Activated CD4-positive, alpha-beta T cell treated with anti-CD3 and anti-CD28 coated beads, Interleukin-2, Interleukin-6, amounts not matched to agents 100 ng/mL and 50 ng/mL, durations not matched to agents 16 hours and 8 hours (primary cell): Measurements from ENCODE around the gene SPIRE2.
A peak's percentile ranks its signal among the peaks of the same experiment; 100 is the strongest.
"Not testable (repeated sequence)": the region's sequence is repeated elsewhere in the genome, so short reads cannot be mapped to it uniquely, and the experiment has no call there.

Experiments
- DNase-seq: peaks from one replicate; pipeline ENCODE4 v3.0.0-alpha.2; 2020

The SPIRE2 gene

DNA sequence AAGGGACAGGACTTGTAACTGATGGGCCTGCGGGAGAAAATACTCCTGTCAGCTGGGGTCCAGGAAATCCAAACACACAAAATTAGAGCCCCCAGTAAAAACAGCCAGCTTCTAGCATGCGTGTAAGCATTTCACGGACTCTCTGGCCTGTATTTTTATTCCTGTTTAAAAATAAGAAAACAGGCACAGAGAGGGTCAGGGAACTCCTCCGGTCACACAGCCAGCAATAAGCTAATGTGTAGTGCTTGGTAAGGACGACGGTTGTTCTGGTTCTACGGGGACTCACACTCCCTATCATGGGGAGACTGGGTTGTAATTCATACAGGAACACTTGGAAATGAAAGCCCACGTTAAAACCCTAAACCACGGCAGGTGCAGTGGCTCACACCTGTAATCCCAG is 43.6 kb downstream of the SPIRE2 start:
- DNase-seq: no peak

DNA sequence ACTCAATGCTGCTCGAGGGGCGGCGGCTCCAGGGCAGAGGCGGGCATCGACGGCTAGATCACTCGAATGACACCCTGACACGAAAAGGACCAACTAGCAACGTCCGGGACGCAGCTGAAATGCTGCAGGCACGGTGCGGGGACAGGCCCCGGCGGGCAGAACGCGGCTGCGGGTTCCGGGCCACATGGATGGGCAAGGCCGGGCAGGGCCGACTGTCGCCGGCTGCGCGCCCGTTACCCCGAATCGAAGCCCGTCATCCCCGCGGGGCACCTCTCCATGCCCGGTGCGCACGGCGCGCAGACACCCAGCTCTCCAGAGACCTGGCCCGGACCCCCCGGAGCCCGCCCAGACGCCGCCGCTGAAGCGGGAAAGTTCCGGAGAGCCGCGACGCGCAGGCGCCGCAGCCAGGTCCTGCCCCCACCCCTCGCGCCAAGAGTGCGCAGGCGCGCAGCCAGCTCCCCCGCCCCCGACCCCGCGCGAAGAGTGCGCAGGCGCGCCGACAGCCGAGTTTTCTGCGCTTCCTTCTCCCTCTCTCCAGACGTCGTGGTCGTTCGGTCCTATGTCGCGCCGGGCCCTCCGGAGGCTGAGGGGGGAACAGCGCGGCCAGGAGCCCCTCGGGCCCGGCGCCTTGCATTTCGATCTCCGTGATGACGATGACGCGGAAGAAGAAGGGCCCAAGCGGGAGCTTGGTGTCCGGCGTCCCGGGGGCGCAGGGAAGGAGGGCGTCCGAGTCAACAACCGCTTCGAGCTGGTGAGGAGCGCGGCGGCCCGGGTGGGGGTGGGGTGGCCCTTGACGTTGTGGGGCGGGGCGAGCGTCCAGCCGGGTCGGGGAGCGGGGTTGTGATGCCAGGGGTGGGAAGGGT is 45.1 kb downstream of the SPIRE2 start, which contains the start of gene TCF25:
TCF25 (plus strand) TSS at position 484 of the 863 bp plus-strand sequence; CDS start at position 560, 76 bp downstream.
- DNase-seq: peak; percentile 93

DNA sequence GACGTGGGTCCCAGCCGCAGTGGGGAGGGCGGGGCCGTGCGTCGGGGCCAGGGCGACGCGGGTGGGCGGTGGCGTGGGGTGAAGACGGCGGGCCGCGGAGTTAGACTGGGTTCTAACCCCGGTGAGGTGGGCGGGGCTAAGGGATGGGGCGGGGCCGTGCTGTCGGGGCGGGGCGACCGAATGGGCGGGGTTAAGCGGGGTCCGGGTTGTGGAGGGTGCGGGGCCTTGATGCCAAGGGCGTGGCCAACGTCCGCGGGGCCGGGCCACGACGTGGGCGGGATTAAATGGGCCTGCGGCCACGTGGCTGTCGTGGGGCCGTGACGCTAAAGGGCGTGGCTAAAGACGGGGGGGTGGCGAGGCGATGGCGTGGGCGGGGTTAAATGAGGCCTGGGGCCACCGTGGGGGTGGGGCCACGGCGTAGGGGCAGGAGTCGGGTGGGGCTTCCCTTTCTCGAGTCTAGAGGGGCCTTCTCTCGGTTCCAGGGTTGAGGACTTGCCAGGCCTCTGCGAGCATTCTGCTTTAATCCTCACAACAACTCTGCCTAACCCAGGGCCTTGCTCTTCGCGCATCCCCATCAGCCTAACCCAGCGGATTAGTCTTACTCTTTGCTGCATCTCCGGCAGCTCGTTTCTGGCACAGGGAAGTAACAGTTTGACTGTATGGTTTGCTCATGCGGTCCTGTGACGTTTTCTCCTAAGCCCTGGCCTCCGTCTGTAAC is 45.9 kb downstream of the SPIRE2 start:
- peak; percentile 98 for DNase-seq

DNA sequence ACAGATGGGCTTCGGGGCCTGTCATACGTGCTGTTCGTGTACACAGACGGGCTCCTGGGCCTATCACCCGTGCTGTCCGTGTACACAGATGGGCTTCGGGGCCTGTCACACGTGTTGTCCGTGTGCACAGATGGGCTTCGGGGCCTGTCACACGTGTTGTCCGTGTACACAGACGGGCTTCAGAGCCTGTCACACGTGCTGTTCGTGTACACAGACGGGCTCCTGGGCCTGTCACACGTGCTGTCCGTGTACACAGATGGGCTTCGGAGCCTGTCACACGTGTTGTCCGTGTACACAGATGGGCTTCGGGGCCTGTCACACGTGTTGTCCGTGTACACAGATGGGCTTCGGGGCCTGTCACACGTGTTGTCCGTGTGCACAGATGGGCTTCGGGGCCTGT is 50.8 kb downstream of the SPIRE2 start:
- not testable (repeated sequence) for DNase-seq

DNA sequence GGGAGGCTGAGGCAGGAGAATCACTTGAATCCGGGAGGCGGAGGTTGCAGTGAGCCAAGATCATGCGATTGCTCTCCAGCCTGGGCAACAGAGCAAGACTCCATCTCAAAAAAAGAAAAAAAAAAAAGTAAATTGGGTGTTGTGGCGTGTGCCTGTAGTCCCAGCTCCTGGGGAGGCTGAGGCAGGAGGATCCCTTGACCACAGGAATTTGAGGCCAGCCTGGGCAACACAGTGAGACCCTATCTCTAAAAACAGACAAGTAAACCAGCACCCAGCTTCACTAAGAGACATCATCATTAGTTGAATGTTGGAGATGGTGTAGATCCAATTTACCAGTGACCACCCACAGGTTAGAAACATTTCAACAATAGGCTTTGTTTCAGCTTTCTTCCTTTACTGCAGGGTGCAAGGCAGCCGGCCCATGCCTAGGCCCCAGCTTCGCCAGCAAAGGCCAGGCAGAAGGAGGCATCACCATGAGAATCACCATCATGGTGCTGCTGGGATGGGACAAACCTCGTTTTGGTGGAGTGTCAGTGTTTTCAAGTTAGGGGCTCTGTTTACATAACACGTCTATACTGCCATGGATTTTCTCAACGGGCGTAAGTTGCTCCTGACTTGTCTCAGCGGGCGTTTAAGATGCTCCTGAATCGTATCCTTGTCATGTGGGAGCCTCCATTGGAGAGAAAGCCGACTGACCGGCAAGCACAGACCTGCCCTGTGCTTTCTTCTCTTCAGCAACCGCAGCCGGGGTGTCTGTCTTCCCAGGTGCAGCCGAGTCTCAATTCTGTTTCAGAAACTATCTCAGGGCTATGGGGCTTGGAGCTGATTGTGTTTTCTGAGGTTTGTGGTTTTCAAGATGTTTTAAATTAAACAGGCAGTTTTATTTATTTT is 52.4 kb downstream of the SPIRE2 start:
- DNase-seq: no peak

GRCh38 chr16:89881368-89881730 is 53.1 kb downstream of the SPIRE2 start:
- no peak for DNase-seq

- no peak for DNase-seq
Observed at GRCh38 chr16:89883346-89884040, 55.2 kb downstream of the SPIRE2 start.

GRCh38 chr16:89884041-89884421 is 55.8 kb downstream of the SPIRE2 start:
- DNase-seq: no peak

GRCh38 chr16:89887243-89887642 is 59.0 kb downstream of the SPIRE2 start:
- no peak for DNase-seq

- peak; percentile 38 for DNase-seq
Observed at GRCh38 chr16:89890200-89890599, 61.9 kb downstream of the SPIRE2 start.

DNA sequence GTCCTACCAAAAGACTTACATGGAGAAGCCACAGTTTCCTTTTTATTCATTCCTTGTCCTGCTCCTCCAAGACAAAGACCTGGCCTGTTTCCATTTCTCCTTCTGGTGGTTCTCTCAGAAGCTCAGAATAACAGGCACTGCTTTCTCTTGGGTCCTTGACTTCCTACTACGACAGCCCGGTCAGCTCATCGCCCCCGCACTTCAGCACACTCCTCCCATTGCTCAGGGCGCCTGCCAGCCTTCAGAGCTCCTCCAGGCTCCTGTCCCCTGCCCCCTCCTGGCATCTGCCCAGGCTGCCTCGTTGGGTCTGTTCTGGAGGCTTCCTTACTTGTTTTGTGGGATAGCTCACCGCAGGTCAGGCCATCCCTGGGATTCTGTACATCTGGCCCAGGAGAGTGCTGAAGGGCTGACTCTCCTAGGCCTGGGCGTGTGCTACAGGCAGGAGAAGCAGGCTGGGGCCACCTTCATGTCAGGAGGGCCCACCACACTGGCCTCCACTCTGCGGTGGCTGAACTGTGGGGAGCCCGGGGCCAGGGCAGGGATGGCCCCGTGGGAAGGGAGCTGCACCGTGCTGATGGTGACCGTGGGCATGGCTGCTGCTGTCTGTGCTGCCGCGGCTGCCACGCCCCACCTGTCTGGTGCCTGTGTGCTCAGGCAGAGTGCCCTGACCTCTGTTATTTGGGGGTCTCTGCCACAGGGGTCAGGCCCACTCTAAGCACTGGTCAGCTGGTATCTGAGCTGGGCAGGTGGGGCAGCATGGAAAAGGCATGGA is 62.8 kb downstream of the SPIRE2 start:
- DNase-seq: no peak

GRCh38 chr16:89892055-89892630 is 63.9 kb downstream of the SPIRE2 start:
- DNase-seq: no peak

- no peak for DNase-seq
Observed at GRCh38 chr16:89892635-89893034, 64.4 kb downstream of the SPIRE2 start.

DNA sequence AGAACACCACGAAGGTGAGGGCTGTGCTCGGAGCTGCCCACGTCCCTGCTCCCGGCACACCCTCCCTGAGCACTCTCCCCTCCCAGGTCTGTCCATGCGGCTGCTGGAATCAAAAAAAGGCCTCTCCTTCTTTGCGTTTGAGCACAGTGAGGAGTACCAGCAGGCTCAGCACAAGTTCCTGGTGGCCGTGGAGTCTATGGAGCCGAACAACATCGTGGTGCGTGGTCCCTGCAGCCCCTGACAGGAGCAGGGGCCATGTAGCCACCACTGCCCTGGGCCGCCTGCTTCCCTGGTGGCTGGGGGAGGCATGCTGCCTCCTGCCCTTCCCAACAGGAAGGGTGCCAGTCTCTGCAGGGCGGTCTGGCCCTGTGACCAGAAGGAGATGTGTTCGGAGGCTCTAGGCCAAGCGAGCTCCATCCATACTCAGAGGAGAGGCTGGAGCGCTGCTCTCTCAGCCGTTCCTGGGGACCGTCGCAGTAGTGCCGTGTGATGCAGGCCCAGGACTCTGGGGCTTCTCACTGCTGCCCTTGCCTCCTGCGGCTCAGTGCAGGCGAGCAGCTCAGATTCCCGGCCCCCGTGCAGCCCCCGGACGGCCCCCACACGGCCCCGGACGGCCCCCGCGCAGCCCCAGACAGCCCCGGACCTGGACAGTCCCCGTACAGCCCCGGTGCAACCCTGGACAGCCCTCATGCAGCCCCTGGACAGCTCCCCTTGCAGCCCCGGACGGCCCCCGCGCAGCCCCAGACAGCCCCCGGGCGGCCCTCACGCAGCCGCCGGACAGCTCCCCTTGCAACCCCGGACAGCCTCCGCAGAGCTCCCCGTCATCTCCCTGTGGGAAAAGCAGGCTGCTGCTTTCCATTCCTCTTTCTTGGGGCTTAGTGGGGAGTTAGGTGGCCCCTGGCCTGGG is 65.6 kb downstream of the SPIRE2 start:
- no peak for DNase-seq

- no peak for DNase-seq
Observed at GRCh38 chr16:89895482-89896250, 67.4 kb downstream of the SPIRE2 start.

DNA sequence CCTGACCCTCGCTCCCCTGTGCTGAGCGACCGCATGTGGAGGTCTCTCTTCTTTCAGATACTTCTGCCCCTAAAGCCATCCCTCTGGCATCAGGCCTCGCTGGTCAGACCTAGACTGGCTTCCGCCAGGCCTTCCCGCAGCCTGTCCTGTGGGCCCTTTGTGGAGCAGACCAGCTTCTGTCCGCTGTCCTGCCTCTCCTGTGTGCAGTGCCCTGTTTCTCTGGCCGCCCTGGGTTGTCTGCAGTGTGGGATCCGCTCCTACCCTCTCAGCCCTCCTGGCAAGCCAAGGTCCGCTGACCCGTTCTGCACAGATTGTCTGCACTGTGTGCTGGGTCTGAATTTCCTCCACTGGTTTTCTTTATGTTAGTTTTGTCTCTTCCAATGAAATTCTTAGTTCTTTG is 68.9 kb downstream of the SPIRE2 start:
- no peak for DNase-seq

DNA sequence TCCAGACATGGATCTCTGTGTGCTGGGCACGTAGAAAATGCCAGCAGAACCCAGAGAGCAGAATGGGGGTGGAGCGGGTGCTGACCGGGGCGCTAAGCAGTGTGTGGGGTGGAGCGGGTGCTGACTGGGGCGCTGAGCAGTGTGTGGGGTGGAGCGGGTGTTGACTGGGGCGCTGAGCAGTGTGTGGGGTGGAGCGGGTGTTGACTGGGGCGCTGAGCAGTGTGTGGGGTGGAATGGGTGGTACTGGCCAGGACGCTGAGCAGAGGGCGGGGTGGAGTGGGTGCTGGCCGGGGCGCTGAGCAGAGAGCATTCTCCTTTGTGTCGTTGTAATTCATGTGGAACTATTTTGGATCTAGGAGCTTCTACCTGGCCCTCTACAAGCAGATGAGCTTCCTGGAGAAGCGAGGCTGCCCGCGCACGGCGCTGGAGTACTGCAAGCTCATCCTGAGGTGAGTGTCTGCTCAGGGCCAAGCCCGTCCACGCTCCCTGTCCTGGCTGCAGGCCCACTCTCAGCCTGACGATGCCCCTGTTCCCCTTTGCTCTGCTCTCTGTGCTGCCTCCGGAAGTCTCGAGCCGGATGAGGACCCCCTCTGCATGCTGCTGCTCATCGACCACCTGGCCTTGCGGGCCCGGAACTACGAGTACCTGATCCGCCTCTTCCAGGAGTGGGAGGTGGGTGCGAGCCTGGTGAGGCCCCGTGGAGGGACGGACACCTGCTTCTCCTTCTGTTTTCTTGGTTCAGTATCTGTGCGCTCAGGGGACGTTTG is 70.1 kb downstream of the SPIRE2 start:
- no peak for DNase-seq

GRCh38 chr16:89899879-89900481 is 71.7 kb downstream of the SPIRE2 start:
- DNase-seq: no peak
